ENCODE data around the gene MEF2C. TPM values are rescaled to one million over a fixed set of nuclear protein-coding genes. Genes with fewer than 3 reads are reported as not detected.
A peak's percentile ranks its signal among the peaks of the same experiment; 100 is the strongest.

The MEF2C gene
- total and polyA plus RNA-seq, 2 of the 13 experiments (the other 11 are each of a cell fraction or from before 2014, with no cell fraction given) = 0.02 TPM; not detected in 1

DNA sequence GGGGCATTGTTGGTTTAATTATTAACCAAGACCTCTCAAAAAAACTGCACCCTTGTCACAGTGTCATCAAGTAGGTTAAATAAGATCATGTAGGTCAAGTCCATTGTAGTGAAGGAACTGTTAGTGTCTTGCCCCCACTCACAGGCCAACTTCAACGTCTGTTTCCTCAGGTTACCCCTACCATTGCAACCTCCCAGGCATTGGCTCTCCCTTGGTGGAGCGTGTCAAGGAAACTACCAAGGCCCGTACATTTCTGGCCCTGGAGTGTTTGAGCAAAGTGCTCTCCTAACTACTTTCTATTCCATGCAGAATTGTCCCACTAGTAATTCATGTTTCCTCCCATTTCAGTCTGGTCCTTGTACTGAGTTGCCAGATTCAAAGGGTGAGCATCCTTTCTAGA lies 167.5 kb downstream of the MEF2C start:
- Histone ChIP-seq H3K4me1 (ENCODE audit: insufficient read depth, low read length) (no peaks in the 10 kb centered on the region), H3K79me2 (ENCODE audit: insufficient read depth, low read length) (no peaks in the 10 kb centered on the region), H4K20me1 (ENCODE audit: insufficient read depth, low read length) (no peaks in the 10 kb centered on the region), H3K9me3 (ENCODE audit: low read length) (no peaks in the 10 kb centered on the region), H3K36me3 (replicated peaks in 1 of 2; ENCODE audit: control insufficient read depth in 1 of 2, insufficient read depth in 2 of 2, low read length in 2 of 2) (no peaks in the 10 kb centered on the region), H3K9ac (ENCODE audit: insufficient read depth, low read depth, low read length) (no peak overlapping the region), H3K4me2 (ENCODE audit: low read depth, low read length) (no peak overlapping the region), H2AFZ (ENCODE audit: low read length) (no peak overlapping the region), H3K27ac (ENCODE audit: extremely low read length, insufficient read depth, low read length) (no peak overlapping the region), H3K27me3 (ENCODE audit: control insufficient read depth in 1 of 2, insufficient read depth in 2 of 2, low read length in 2 of 2) (no peaks in the 10 kb centered on the region; a peak in 1 of 5 replicates), H3K4me3 (replicated peaks in 1 of 3; ENCODE audit: insufficient read depth in 1 of 3, low read depth in 2 of 3, low read length in 3 of 3) (no peak overlapping the region)
- ATAC-seq (no peak), DNase-seq (ENCODE audit: low spot score) (no peak), FAIRE-seq (no peak)
- WGBS (ENCODE audit: low lambda C conversion rate) = 0% methylated on average over 2 of the region's 3 CpGs
- BruUV-seq (replicated peaks) = no TSS peak
- TF ChIP-seq HCFC1 (IDR thresholded peaks at IDR 0.05; ENCODE audit: low read depth, low read length) (no peak), ZNF615 (CRISPR knock-in tag; IDR thresholded peaks at IDR 0.05; ENCODE audit: borderline replicate concordance) (no peak), MAF1 (CRISPR knock-in tag; IDR thresholded peaks at IDR 0.05; ENCODE audit: borderline replicate concordance) (no peak)
- TF ChIP-seq, protein P1, sequence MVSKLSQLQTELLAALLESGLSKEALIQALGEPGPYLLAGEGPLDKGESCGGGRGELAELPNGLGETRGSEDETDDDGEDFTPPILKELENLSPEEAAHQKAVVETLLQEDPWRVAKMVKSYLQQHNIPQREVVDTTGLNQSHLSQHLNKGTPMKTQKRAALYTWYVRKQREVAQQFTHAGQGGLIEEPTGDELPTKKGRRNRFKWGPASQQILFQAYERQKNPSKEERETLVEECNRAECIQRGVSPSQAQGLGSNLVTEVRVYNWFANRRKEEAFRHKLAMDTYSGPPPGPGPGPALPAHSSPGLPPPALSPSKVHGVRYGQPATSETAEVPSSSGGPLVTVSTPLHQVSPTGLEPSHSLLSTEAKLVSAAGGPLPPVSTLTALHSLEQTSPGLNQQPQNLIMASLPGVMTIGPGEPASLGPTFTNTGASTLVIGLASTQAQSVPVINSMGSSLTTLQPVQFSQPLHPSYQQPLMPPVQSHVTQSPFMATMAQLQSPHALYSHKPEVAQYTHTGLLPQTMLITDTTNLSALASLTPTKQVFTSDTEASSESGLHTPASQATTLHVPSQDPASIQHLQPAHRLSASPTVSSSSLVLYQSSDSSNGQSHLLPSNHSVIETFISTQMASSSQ (IDR thresholded peaks at IDR 0.05; ENCODE audit: low read depth) = 0 out of 2 replicates have a peak, but pooled peaks have one; percentile 17
- TF ChIP-seq, protein P1 (CRISPR knock-in tag; IDR thresholded peaks at IDR 0.05; ENCODE audit: borderline replicate concordance) = no peak
- intact Hi-C loops (cut with micrococcal nuclease; ENCODE audit: unreplicated experiment) = no loop called here
- ChIA-PET CTCF (ENCODE audit: low intra/inter-chr PET ratio, low total read pairs) (no interaction called here), POLR2A (no interaction called here)
- in situ Hi-C loops (cut with HindIII; ENCODE audit: extremely low pct_ligation_motif_present, low pct_unique_long_range_greater_than_20kb) = no loop called here
